Inferior parietal cortex (tissue), 1 donor: Measurements from ENCODE around the gene PRXL2A.
"Not testable (repeated sequence)": the region's sequence is repeated elsewhere in the genome, so short reads cannot be mapped to it uniquely, and the experiment has no call there.

ENCODE experiments used
- DNase-seq: peaks from one replicate; pipeline ENCODE4 v3.0.0-alpha.2; 2016; ENCODE audit errors: extremely low spot score

The PRXL2A gene

GRCh38 chr10:80411267-80411668 lies 2.9 kb downstream of the PRXL2A start:
- DNase-seq = no peak

GRCh38 chr10:80411681-80412220 lies 3.4 kb downstream of the PRXL2A start:
- DNase-seq = no peak

- no peak for DNase-seq
Observed at GRCh38 chr10:80412486-80412885, 4.1 kb downstream of the PRXL2A start.

- no peak for DNase-seq
Observed at GRCh38 chr10:80413271-80413996, 5.1 kb downstream of the PRXL2A start.

- no peak for DNase-seq
Observed at GRCh38 chr10:80414142-80414895, 6.0 kb downstream of the PRXL2A start.

GRCh38 chr10:80415734-80416478 lies 7.6 kb downstream of the PRXL2A start:
- peak; percentile 39 for DNase-seq

- peak; percentile 49 for DNase-seq
Observed at GRCh38 chr10:80416479-80417098, 8.2 kb downstream of the PRXL2A start.

GRCh38 chr10:80417256-80417655 lies 8.9 kb downstream of the PRXL2A start:
- not testable (repeated sequence) for DNase-seq

GRCh38 chr10:80421050-80421706 lies 12.8 kb downstream of the PRXL2A start:
- no peak for DNase-seq

- DNase-seq = no peak
Observed at GRCh38 chr10:80421707-80422536, 13.6 kb downstream of the PRXL2A start.

- DNase-seq = no peak
Observed at GRCh38 chr10:80425901-80426300, 17.6 kb downstream of the PRXL2A start.

GRCh38 chr10:80427541-80427940 lies 19.2 kb downstream of the PRXL2A start:
- DNase-seq = no peak

- no peak for DNase-seq
Observed at GRCh38 chr10:80429521-80429973, 21.2 kb downstream of the PRXL2A start.

- no peak for DNase-seq
Observed at GRCh38 chr10:80433134-80433533, 24.8 kb downstream of the PRXL2A start.

GRCh38 chr10:80436446-80437098 lies 28.2 kb downstream of the PRXL2A start:
- DNase-seq = no peak

- no peak for DNase-seq
Observed at GRCh38 chr10:80437227-80437626, 28.9 kb downstream of the PRXL2A start.

GRCh38 chr10:80441831-80442230 lies 33.5 kb downstream of the PRXL2A start:
- DNase-seq = no peak

- no peak for DNase-seq
Observed at GRCh38 chr10:80442879-80443278, 34.5 kb downstream of the PRXL2A start.

- DNase-seq = no peak
Observed at GRCh38 chr10:80443531-80443974, 35.2 kb downstream of the PRXL2A start.

GRCh38 chr10:80444124-80444523 lies 35.8 kb downstream of the PRXL2A start:
- DNase-seq = no peak
